HCT116 (cell line): ENCODE data around the gene USP21. TPM values are rescaled to one million over a fixed set of nuclear protein-coding genes. Genes with fewer than 3 reads are reported as not detected.

Experiments
- ATAC-seq: fragments of 200-7000 bp; cut with Tn5 transposase; 2 replicates; pipeline ENCODE4 v1.9.1; 2020; ENCODE audit warnings: mild to moderate bottlenecking, moderate library complexity
- BruUV-seq: library from RNA; stranded (reverse); fragments of 400-500 nt; replicated peaks from 2 replicates; lab custom pipeline; 2021; lab: Mats Ljungman, UMichigan
- CTCF ChIA-PET: fragments of 300-600 bp; sonication (Branson Sonifier 250); formaldehyde crosslinking; loops from one replicate; lab custom pipeline; 2021; ENCODE audit warnings: antibody characterized with exemption; lab: Charles Lee
- POLR2A ChIA-PET: fragments of 300-600, 350-600 bp; sonication (Branson Sonifier 250); formaldehyde crosslinking; loops from one replicate; lab custom pipeline; 2021; ENCODE audit warnings: antibody characterized with exemption; lab: Charles Lee
- RAD21 ChIA-PET, 2 experiments: fragments of 300-600 bp; sonication (Branson Sonifier 250); formaldehyde crosslinking; loops; one replicate each; lab custom pipeline; 2023; ENCODE audit warnings: low total read pairs in 2 of 2; ENCODE audit not compliant: uncharacterized antibody in 2 of 2, unreplicated experiment in 2 of 2, low non-redundant PET in 1 of 2; lab: Charles Lee
- DNase-seq: peaks from one replicate; pipeline ENCODE4 v3.0.0-alpha.2; 2010; ENCODE audit warnings: low read depth, low spot score
- H2AFZ ChIP-seq: fragments of 200-600 bp; shearing (Covaris generic), sonication (generic); 2 replicates; pipeline ENCODE4 v1.6.1; 2017; ENCODE audit warnings: low read depth, mixed run types, mixed read lengths, antibody characterized with exemption, low read length; ENCODE audit not compliant: poor library complexity, severe bottlenecking
- H3K27ac ChIP-seq: 2 replicates; pipeline ENCODE4 v1.5.1; 2012; ENCODE audit warnings: low read depth, low read length
- H3K27me3 ChIP-seq: fragments of 200-600 bp; sonication (generic); 2 replicates; pipeline ENCODE4 v1.6.1; 2016; ENCODE audit warnings: mixed run types, low read length, mixed read lengths; ENCODE audit not compliant: insufficient read depth
- H3K36me3 ChIP-seq, 2 experiments: fragments of 200-500 bp in 1 of 2; fragments of 200-600 bp in 1 of 2; sonication (Bioruptor generic) in 1 of 2; sonication (generic) in 1 of 2; 2 replicates each; pipeline versions ENCODE4 v1.5.1 to v1.6.1; 2014 to 2016; ENCODE audit warnings: low read length in 2 of 2, inconsistent platforms in 1 of 2, mixed read lengths in 1 of 2, mixed run types in 1 of 2; ENCODE audit not compliant: insufficient read depth in 2 of 2, control insufficient read depth in 1 of 2
- H3K4me1 ChIP-seq, 2 experiments: fragments of 200-600 bp in 1 of 2; sonication (generic) in 1 of 2; 2 replicates each; pipeline versions ENCODE4 v1.5.1 to v1.6.1; 2012 to 2017; ENCODE audit warnings: low read length in 2 of 2, inconsistent platforms in 1 of 2, mild to moderate bottlenecking in 1 of 2, mixed read lengths in 1 of 2, mixed run types in 1 of 2, moderate library complexity in 1 of 2; ENCODE audit not compliant: insufficient read depth in 2 of 2, control insufficient read depth in 1 of 2
- H3K4me2 ChIP-seq: fragments of 200-600 bp; sonication (generic); 2 replicates; pipeline ENCODE4 v1.6.1; 2017; ENCODE audit warnings: mixed run types, low read length, mixed read lengths
- H3K4me3 ChIP-seq, 2 experiments: fragments of 200-600 bp in 1 of 2; sonication (generic) in 1 of 2; replicated peaks in 1 of 2; 2 replicates each; pipeline ENCODE4 v1.5.1; 2011 to 2016; ENCODE audit warnings: low read length in 2 of 2, control low read depth in 1 of 2, low read depth in 1 of 2, mild to moderate bottlenecking in 1 of 2, mixed read lengths in 1 of 2, mixed run types in 1 of 2
- H3K79me2 ChIP-seq: fragments of 200-600 bp; sonication (generic); 2 replicates; pipeline ENCODE4 v1.6.1; 2017; ENCODE audit warnings: mild to moderate bottlenecking, mixed run types, low read length, moderate library complexity, mixed read lengths; ENCODE audit not compliant: insufficient read depth
- H3K9ac ChIP-seq: fragments of 200-600 bp; sonication (generic); 2 replicates; pipeline ENCODE4 v1.6.1; 2016; ENCODE audit warnings: low read length, mixed read lengths
- H3K9me2 ChIP-seq: fragments of 200-600 bp; sonication (generic), shearing (Covaris generic); 2 replicates; pipeline ENCODE4 v1.6.1; 2017; ENCODE audit warnings: mixed run types, mild to moderate bottlenecking, moderate library complexity; ENCODE audit not compliant: insufficient read depth
- H3K9me3 ChIP-seq, 2 experiments: fragments of 200-500 bp in 1 of 2; fragments of 200-600 bp in 1 of 2; sonication (Bioruptor generic) in 1 of 2; sonication (generic) in 1 of 2; 2 replicates each; pipeline ENCODE4 v1.6.1; 2014 to 2017; ENCODE audit warnings: low read length in 2 of 2, mixed read lengths in 2 of 2, inconsistent platforms in 1 of 2, low read depth in 1 of 2, mild to moderate bottlenecking in 1 of 2, mixed run types in 1 of 2, moderate library complexity in 1 of 2; ENCODE audit not compliant: control insufficient read depth in 1 of 2, insufficient read depth in 1 of 2
- H4K20me1 ChIP-seq: fragments of 200-600 bp; sonication (generic), shearing (Covaris generic); 2 replicates; pipeline ENCODE4 v1.6.1; 2017; ENCODE audit warnings: mixed run types, mild to moderate bottlenecking, moderate library complexity; ENCODE audit not compliant: insufficient read depth
- CTCF ChIP-seq, 3 experiments: fragments of 200-600 bp in 1 of 3; sonication (generic) in 1 of 3; IDR thresholded peaks in 2 of 3; conservative IDR thresholded peaks in 1 of 3; 2 replicates each; pipeline ENCODE4 v1.5.1; 2012 to 2017; ENCODE audit warnings: low read depth in 2 of 3, low read length in 2 of 3, antibody characterized with exemption in 1 of 3, borderline replicate concordance in 1 of 3, control low read depth in 1 of 3, mild to moderate bottlenecking in 1 of 3, mixed read lengths in 1 of 3, mixed run types in 1 of 3, moderate library complexity in 1 of 3; ENCODE audit not compliant: insufficient read depth in 1 of 3
- POLR2AphosphoS5 ChIP-seq: IDR thresholded peaks from 2 replicates; pipeline ENCODE4 v1.6.1; 2011; ENCODE audit warnings: mild to moderate bottlenecking, low read depth, low read length, moderate library complexity
- RAD21 ChIP-seq: IDR thresholded peaks from 2 replicates; pipeline ENCODE4 v1.6.1; 2012; ENCODE audit warnings: low read depth, mild to moderate bottlenecking
- SP1 ChIP-seq: IDR thresholded peaks from 2 replicates; pipeline ENCODE4 v1.6.1; 2012; ENCODE audit warnings: low read depth
- intact Hi-C: fragments of 100-400 bp; cut with micrococcal nuclease; formaldehyde crosslinking; loops from 2 replicates; pipeline ENCODE4 v1.10.0; 2022
- total RNA-seq: library from RNA; stranded (reverse); gene quantifications from one replicate; pipeline ENCODE4 v1.2.1, GENCODE V29; 2021; ENCODE audit not compliant: unreplicated experiment

USP21 gene
- total RNA-seq, 1 experiment from 2014 or later = 22.1 TPM

GRCh38 chr1:161214369-161214768, 55.1 kb downstream of the USP21 start (continued):
- TF ChIP-seq CTCF (IDR thresholded peaks at IDR 0.05 in 2 of 3, conservative IDR thresholded peaks at IDR 0.05 in 1 of 3; ENCODE audit: borderline replicate concordance in 1 of 3, insufficient read depth in 1 of 3, low read depth in 2 of 3, low read length in 2 of 3) = no peak

- ChIA-PET POLR2A (interaction anchor here (2.2 kb wide), 1 partner anchor 11 kb away, joined by 8 read pairs; the partner anchor contains the start of gene TOMM40L), RAD21 (no interaction called here), CTCF (interaction anchor here (1.6 to 2.6 kb wide), 2 partner anchors 11 to 76 kb away, joined by 3 to 9 read pairs; partner anchors contain the start of gene TOMM40L)
- Histone ChIP-seq H3K9me2 (0 out of 2 replicates have a peak, but pooled peaks cover 3% of the 10 kb centered on the region), H3K4me3 (no peak within 1 kb of the TSS), H3K27ac (no peak within 1 kb of the TSS), H3K4me2 (no peak within 1 kb of the TSS), H3K9ac (no peak within 1 kb of the TSS), H2AFZ (no peak within 1 kb of the TSS), H3K4me1 (peaks cover 0 to under 1% of the 10 kb centered on the region in 2 experiments; a peak in 1 of 4 replicates), H4K20me1 (no peaks in the 10 kb centered on the region), H3K27me3 (no peaks in the 10 kb centered on the region), H3K36me3 (peaks cover 37 to 39% of the 10 kb centered on the region in 2 experiments), H3K79me2 (no peaks in the 10 kb centered on the region), H3K9me3 (no peaks in the 10 kb centered on the region)
- TF ChIP-seq POLR2AphosphoS5 (peak; percentile 29; the same call in 1 of the 2 replicates), RAD21 (no peak), SP1 (no peak)
- intact Hi-C loops = no loop called here
- DNase-seq (no peak), ATAC-seq (no peak)
- BruUV-seq = no TSS peak
Observed at GRCh38 chr1:161215076-161215475, 55.8 kb downstream of the USP21 start, which contains the start of gene FCER1G. FCER1G (plus strand) TSS chr1:161215295; CDS start chr1:161215322, 27 bp downstream.

Other genes starting within 250 kb of the USP21 start
- 0.20 TPM for gene ITLN2, start 204.7 kb upstream of the USP21 start, total RNA-seq
- gene F11R, start 138.3 kb upstream of the USP21 start, total RNA-seq = 86.7 TPM
- 116 TPM for gene TSTD1, start 120.5 kb upstream of the USP21 start, total RNA-seq
- gene USF1, start 113.5 kb upstream of the USP21 start, total RNA-seq = 48.0 TPM
- 0.39 TPM for gene ARHGAP30, start 89.6 kb upstream of the USP21 start, total RNA-seq
- 3.3 TPM for gene NECTIN4, start 69.9 kb upstream of the USP21 start, total RNA-seq
- gene KLHDC9, start 61.1 kb upstream of the USP21 start, total RNA-seq = 1.4 TPM
- 179 TPM for gene PFDN2, start 41.5 kb upstream of the USP21 start, total RNA-seq
- gene NIT1, start 41.4 kb upstream of the USP21 start, total RNA-seq = 65.9 TPM
- gene DEDD, start 26.8 kb upstream of the USP21 start, total RNA-seq = 32.8 TPM
- gene UFC1, start 5.5 kb upstream of the USP21 start, total RNA-seq = 63.7 TPM
- 24.2 TPM for gene PPOX, start 6.9 kb downstream of the USP21 start, total RNA-seq
- 53.7 TPM for gene B4GALT3, start 18.0 kb downstream of the USP21 start, total RNA-seq
- gene ADAMTS4, start 39.6 kb downstream of the USP21 start, total RNA-seq = not detected
- 82.7 TPM for gene NDUFS2, start 42.9 kb downstream of the USP21 start, total RNA-seq
- gene FCER1G, start 55.8 kb downstream of the USP21 start, total RNA-seq = 0.86 TPM
- gene APOA2, start 64.1 kb downstream of the USP21 start, total RNA-seq = not detected
- gene TOMM40L, start 66.6 kb downstream of the USP21 start, total RNA-seq = 9.8 TPM
- gene NR1I3, start 78.7 kb downstream of the USP21 start, total RNA-seq = not detected
- not detected for gene PCP4L1, start 99.2 kb downstream of the USP21 start, total RNA-seq
- 3.6 TPM for gene MPZ, start 150.5 kb downstream of the USP21 start, total RNA-seq
- gene SDHC, start 154.9 kb downstream of the USP21 start, total RNA-seq = 192 TPM
- gene CFAP126, start 208.4 kb downstream of the USP21 start, total RNA-seq = not detected